D721Med (cell line): ENCODE results near the gene HES2.

ENCODE experiments used
- DNase-seq: peaks from one replicate; pipeline ENCODE4 v3.0.0; 2011; ENCODE audit warnings: low spot score; ENCODE audit not compliant: insufficient read length
- FAIRE-seq: peaks from 2 replicates; lab custom pipeline; 2011; peaks lifted over from hg19 to GRCh38; lab: Jason Lieb, UNC
- TF ChIP-seq, protein P1 (sequence below): IDR thresholded peaks from 2 replicates; pipeline ENCODE4 v1.5.1; 2012; ENCODE audit warnings: mild to moderate bottlenecking, control low read depth; ENCODE audit not compliant: insufficient read depth; ENCODE audit errors: missing control alignments

Gene HES2

DNA sequence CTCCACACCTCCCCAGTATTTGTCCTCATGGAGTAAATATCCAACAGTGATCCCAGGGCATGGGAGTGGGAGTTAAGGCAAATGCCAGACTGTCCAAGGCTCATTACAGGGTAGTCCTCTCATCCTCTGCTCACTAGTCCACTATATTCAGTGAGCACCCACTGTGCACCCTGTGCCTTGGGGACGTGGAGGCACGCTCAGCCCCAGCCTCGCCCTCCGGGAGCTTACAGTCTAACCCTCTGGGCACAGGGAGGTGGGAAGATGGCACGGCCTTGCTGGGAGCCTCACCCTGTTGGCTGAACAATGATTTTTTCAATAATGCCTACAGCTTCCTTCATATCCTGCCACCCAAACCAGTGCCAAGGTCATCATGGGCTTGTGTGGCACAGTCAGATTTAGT is 2.8 kb downstream of the HES2 start:
- FAIRE-seq (no peak), DNase-seq (no peak)
- TF ChIP-seq, protein P1, sequence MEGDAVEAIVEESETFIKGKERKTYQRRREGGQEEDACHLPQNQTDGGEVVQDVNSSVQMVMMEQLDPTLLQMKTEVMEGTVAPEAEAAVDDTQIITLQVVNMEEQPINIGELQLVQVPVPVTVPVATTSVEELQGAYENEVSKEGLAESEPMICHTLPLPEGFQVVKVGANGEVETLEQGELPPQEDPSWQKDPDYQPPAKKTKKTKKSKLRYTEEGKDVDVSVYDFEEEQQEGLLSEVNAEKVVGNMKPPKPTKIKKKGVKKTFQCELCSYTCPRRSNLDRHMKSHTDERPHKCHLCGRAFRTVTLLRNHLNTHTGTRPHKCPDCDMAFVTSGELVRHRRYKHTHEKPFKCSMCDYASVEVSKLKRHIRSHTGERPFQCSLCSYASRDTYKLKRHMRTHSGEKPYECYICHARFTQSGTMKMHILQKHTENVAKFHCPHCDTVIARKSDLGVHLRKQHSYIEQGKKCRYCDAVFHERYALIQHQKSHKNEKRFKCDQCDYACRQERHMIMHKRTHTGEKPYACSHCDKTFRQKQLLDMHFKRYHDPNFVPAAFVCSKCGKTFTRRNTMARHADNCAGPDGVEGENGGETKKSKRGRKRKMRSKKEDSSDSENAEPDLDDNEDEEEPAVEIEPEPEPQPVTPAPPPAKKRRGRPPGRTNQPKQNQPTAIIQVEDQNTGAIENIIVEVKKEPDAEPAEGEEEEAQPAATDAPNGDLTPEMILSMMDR: no peak

DNA sequence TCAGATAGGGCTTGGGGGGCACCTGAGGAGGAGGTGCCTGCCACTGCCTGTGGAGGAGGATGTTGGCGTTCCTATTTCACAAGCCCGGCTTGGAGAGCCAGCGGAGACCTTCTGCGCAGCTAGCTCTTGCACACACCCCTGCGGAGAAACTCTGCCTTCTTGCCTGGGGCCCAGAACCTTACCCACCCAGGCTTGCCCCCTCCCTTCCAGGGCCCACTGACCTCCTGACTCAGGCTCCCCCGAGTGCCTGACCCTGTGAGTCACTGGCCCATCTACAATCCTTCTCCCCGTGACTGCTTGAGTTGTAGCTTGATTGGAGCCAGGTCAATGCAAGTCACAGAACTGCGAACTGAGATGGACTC is 3.4 kb downstream of the HES2 start:
- FAIRE-seq: no peak
- DNase-seq: no peak
- TF ChIP-seq, protein P1: no peak

DNA sequence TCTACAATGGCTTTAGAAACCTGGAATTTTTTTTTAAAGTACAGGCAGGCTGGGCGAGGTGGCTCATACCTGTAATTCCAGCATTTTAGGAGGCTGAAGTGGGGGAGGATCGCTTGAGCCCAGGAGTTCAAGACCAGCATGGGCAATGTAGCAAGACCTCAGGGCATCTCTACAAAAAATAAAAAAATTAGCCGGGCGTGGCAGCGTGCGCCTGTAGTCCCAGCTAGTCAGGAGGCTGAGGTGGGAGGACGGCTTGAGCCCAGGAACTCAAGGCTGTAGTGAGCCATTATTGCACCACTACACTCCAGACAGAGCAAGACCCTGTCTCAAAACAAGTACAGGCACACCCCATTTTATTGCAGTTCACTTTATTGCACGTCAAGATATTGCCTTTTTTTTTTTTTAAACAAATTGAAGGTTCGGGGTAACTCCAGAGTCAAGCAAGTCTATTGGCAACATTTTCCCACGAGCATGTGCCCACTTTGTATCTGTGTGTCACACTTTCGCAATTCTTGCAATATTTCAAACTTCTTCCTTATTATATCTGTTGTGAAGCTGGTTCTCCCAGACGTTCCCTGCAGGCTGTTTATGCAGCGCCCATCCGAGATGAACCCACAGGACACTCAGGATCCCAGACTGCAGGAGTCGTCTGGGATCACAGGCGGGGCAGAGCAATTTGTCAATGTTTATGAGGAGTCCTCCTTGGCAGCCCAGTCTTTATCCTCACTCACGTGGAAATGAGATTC is 4.7 kb downstream of the HES2 start:
- FAIRE-seq (no peak), DNase-seq (no peak)
- TF ChIP-seq, protein P1: no peak

DNA sequence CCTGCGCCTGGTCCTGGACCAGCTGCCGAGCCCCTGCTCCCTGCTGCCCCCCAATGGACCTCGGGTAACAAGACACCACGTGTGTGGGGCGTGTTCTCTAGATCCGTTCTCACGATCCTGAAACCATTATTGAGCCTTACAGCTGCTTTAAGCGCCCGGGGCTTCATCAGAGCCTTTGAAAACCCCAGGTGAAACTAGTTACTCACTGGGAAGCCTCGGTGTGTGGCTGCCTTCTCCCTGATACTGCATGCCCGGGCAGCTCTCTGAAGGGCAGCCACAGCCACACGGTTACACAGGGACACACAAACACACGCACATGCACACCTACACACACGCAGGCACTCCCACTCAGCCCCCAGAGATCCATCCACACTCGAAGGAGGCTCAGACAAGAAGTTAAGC is 5.3 kb downstream of the HES2 start:
- FAIRE-seq (no peak), DNase-seq (no peak)
- TF ChIP-seq, protein P1: peak; percentile 58

DNA sequence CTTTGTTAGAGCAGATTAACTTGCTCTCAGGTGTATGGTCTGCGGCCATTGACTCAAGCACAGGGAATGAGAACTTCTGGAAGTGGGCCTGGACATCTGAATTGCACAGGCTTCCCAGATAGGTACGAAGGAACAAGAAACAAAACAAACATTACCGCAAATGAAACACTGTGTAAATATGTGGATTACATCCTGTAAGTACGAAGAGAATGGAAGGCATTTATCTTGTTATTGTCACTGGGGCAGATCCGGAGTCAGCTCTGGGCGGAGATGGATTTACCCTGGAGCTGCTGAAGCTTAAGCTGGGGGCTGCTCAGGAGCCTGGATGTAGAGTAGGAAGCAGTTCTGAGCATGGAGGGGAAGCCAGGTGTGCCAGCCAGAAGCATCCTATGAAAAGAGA is 6.8 kb downstream of the HES2 start:
- FAIRE-seq (no peak), DNase-seq (no peak)
- TF ChIP-seq, protein P1: no peak

DNA sequence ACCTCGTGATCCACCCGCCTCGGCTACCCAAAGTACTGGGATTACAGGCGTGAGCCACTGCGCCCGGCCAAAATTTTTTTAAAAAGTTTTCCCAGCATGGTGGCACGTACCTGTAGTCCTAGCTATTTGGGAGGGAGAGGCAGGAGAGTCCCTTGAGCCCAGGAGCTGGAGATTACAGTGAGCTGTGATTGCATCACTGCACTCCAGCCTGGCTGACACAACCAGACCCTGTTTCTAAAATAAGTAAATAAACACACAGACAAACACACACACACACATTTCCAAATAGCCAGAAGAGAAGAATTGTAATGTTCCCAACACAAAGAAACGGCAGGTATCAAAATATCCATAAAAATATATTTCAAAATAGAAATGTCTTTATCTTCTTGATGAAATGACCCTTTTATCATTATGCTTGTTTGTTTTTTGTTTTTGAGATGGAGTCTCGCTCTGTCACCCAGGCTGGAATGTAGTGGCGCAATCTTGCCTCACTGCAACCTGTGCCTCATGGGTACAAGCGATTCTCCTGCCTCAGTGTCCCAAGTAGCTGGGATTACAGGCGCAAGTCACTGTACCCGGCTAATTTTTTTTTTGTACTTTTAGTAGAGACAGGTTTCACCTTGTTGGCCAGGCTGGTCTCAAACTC is 9.3 kb downstream of the HES2 start:
- DNase-seq (no peak), FAIRE-seq (no peak)
- TF ChIP-seq, protein P1: no peak

DNA sequence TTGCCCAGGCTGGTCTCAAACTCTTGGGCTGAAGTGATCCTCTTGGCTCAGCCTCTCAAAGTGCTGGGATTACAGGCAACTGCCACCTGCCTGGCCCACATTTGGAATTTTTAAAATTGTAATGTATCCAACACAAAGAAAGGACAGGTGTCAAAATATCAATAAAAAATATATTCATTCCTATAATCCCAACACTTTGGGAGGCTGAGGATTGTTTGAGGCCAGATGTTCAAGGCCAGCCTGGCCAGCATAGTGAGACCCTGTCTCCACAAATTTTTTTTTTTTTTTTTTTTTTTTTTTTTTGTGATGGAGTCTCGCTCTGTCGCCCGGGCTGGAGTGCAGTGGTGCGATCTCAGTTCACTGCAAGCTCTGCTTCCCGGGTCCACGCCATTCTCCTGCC is 10.0 kb downstream of the HES2 start:
- FAIRE-seq (no peak), DNase-seq (no peak)
- TF ChIP-seq, protein P1: no peak
